HepG2 (cell line): ENCODE measurements around the gene SLC25A11. TPM values are rescaled to one million over a fixed set of nuclear protein-coding genes. Genes with fewer than 3 reads are reported as not detected.

Experiments used
- DMAP1 ChIP-seq: IDR thresholded peaks from 2 replicates; pipeline ENCODE4 v1.6.1; 2016
- HDAC2 ChIP-seq: sonication (generic); formaldehyde crosslinking; IDR thresholded peaks from 2 replicates; pipeline ENCODE4 v1.4.0; 2020; ENCODE audit warnings: missing genetic modification reagents
- HES4 ChIP-seq: sonication (generic); formaldehyde crosslinking; IDR thresholded peaks from 2 replicates; pipeline ENCODE4 v1.9.0; 2021; ENCODE audit warnings: mild to moderate bottlenecking, missing genetic modification reagents, borderline replicate concordance
- IKZF1 ChIP-seq: fragments of 450-650 bp; IDR thresholded peaks from 2 replicates; pipeline ENCODE4 v1.7.1; 2016
- KLF16 ChIP-seq, 2 experiments: sonication (generic) in 1 of 2; formaldehyde crosslinking in 1 of 2; IDR thresholded peaks; 2 replicates each; pipeline versions ENCODE4 v1.6.1 to v1.8.0; 2016 to 2023; ENCODE audit warnings: missing genetic modification reagents in 2 of 2, missing compliant biosample characterization in 1 of 2
- MTA3 ChIP-seq: sonication (generic); formaldehyde crosslinking; IDR thresholded peaks from 2 replicates; pipeline ENCODE4 v1.4.0; 2020; ENCODE audit warnings: missing genetic modification reagents
- PLRG1 ChIP-seq: fragments of 450-650 bp; conservative IDR thresholded peaks from 2 replicates; pipeline ENCODE4 v1.6.1; 2016
- RBM22 ChIP-seq: fragments of 200-400 bp; formaldehyde crosslinking; optimal IDR thresholded peaks from 2 replicates; pipeline ENCODE3; 2017; ENCODE audit warnings: mild to moderate bottlenecking, low read length, moderate library complexity
- REL ChIP-seq: sonication (generic); formaldehyde crosslinking; conservative IDR thresholded peaks from 2 replicates; pipeline ENCODE4 v1.8.0; 2022; ENCODE audit warnings: mild to moderate bottlenecking, missing genetic modification reagents, moderate library complexity
- SNAI1 ChIP-seq: sonication (generic); formaldehyde crosslinking; IDR thresholded peaks from 2 replicates; pipeline ENCODE4 v1.5.0; 2020; ENCODE audit warnings: mild to moderate bottlenecking, missing genetic modification reagents, borderline replicate concordance
- SRY ChIP-seq: sonication (generic); formaldehyde crosslinking; IDR thresholded peaks from 2 replicates; pipeline ENCODE4 v1.8.0; 2022; ENCODE audit warnings: mild to moderate bottlenecking, missing genetic modification reagents
- TP53 ChIP-seq: sonication (generic); formaldehyde crosslinking; conservative IDR thresholded peaks from 2 replicates; pipeline ENCODE4 v1.4.0; 2020; ENCODE audit warnings: missing genetic modification reagents
- ZBTB26 ChIP-seq: IDR thresholded peaks from 2 replicates; pipeline ENCODE4 v1.6.1; 2016; ENCODE audit warnings: missing compliant biosample characterization, missing genetic modification reagents, borderline replicate concordance
- ZHX1 ChIP-seq: sonication (generic); formaldehyde crosslinking; IDR thresholded peaks from 2 replicates; pipeline ENCODE4 v1.8.1; 2022; ENCODE audit warnings: low read depth, mild to moderate bottlenecking, missing genetic modification reagents
- ZMYM4 ChIP-seq: sonication (generic); formaldehyde crosslinking; IDR thresholded peaks from 2 replicates; pipeline ENCODE4 v1.8.1; 2023; ENCODE audit warnings: mild to moderate bottlenecking, missing genetic modification reagents
- ZNF431 ChIP-seq: sonication (generic); formaldehyde crosslinking; IDR thresholded peaks from 2 replicates; pipeline ENCODE4 v1.9.0; 2022; ENCODE audit warnings: missing genetic modification reagents, low read depth, mild to moderate bottlenecking, borderline replicate concordance
- ZNF580 ChIP-seq: IDR thresholded peaks from 2 replicates; pipeline ENCODE4 v1.6.1; 2016; ENCODE audit warnings: low read depth, borderline replicate concordance
- ZNF615 ChIP-seq: sonication (generic); formaldehyde crosslinking; IDR thresholded peaks from 2 replicates; pipeline ENCODE4 v1.5.0; 2020; ENCODE audit warnings: mild to moderate bottlenecking, missing genetic modification reagents, borderline replicate concordance
- ZNF619 ChIP-seq: sonication (generic); formaldehyde crosslinking; IDR thresholded peaks from 2 replicates; pipeline ENCODE4 v1.4.0; 2020; ENCODE audit warnings: mild to moderate bottlenecking, missing genetic modification reagents
- ZNF777 ChIP-seq: sonication (generic); formaldehyde crosslinking; IDR thresholded peaks from 2 replicates; pipeline ENCODE4 v1.4.0; 2020; ENCODE audit warnings: missing genetic modification reagents
- polyA plus RNA-seq, 8 experiments: library from polyadenylated mRNA; depleted of rRNA in 3 of 8; stranded (reverse) in 7 of 8; unstranded in 1 of 8; fragments of >200 nt; fragmentation: Illumina TruSeq in 4 of 8; extraction: Trizol in 4 of 8; gene quantifications; 2 replicates each; pipeline versions ENCODE4 v1.2.1 to v1.2.3, GENCODE V29; 2011 to 2016; ENCODE audit warnings: low read depth in 4 of 8, missing spikeins in 1 of 8, mixed read lengths in 1 of 8; ENCODE audit not compliant: insufficient read depth in 1 of 8
- total RNA-seq, 5 experiments: library from RNA; depleted of rRNA; stranded (reverse); fragments of >200 nt; fragmentation: Illumina TruSeq; extraction: Trizol; gene quantifications; 2 replicates each; pipeline ENCODE4 v1.2.3, GENCODE V29; 2016; ENCODE audit warnings: low read depth in 1 of 5
- TF ChIP-seq, protein P1 (sequence below): sonication (generic); formaldehyde crosslinking; IDR thresholded peaks from 2 replicates; pipeline ENCODE4 v1.8.0; 2022; ENCODE audit warnings: missing genetic modification reagents, low read depth, mild to moderate bottlenecking, borderline replicate concordance
- TF ChIP-seq, protein P2 (sequence below): IDR thresholded peaks from 2 replicates; pipeline ENCODE4 v1.6.1; 2016; ENCODE audit warnings: low read depth, control low read depth

The SLC25A11 gene
- total and polyA plus RNA-seq, 2 of the 13 experiments (the other 11 are each of a cell fraction or from before 2014, with no cell fraction given) = 35.4 to 47.2 TPM

DNA sequence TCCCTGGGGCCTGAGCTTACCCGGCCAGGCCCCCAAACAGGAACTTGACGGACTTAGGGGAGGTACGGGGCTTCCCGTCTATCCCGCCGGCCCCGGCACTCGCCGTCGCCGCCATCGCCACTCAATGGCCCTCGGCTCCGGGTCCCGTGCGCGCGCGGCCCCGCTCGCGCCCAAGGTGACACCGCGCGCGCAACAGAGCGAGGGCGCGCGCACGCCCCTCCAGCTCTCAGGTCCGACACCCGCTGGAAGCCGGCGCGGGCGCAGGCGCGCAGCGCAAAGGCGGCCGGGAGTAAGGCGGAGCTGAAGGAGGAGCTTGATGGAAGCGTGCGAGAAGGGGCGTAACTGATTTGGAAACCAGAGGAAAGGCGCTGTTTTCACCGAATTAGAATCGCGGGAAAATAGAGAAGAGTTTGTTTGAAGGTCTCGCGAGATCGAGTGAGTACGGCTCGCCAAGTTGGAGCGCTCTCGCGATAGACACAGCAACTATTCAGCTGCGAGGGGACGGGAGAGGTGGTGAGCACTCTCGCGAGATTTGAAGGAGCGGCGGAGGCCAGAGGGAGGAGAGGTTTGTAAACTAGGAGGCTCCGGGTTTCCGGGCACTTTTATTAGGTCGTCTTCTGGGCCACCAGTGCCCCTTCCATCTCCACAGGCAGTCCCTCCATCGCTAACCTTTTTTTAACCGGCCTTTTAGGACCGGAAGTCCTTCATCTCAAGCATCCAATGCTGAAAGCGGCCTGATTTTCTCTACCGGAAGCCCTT, at the start of gene SLC25A11, which contains the start of gene RNF167 (continued):
- TF ChIP-seq HES4 (CRISPR knock-in tag) (no peak), MTA3 (no peak), RBM22 (peak; percentile 53), ZBTB26 (CRISPR knock-in tag) (no peak), PLRG1 (no peak), IKZF1 (no peak), ZNF615 (CRISPR knock-in tag) (no peak), HDAC2 (CRISPR knock-in tag) (no peak), SNAI1 (CRISPR knock-in tag) (no peak), TP53 (CRISPR knock-in tag) (0 out of 2 replicates have a peak, but pooled peaks have one; percentile 13), ZNF580 (no peak; the same call in 1 of the 2 replicates), ZHX1 (CRISPR knock-in tag) (no peak), ZMYM4 (peak; percentile 54; the same call in 1 of the 2 replicates), REL (no peak), ZNF619 (0 out of 2 replicates have a peak, but pooled peaks have one; percentile 56), SRY (CRISPR knock-in tag) (no peak), ZNF431 (CRISPR knock-in tag) (no peak), KLF16 (CRISPR knock-in tag; IDR thresholded peaks at IDR 0.05) (peak in 1 of 2 experiments; percentile 70; a peak in 2 of 4 replicates), ZNF777 (CRISPR knock-in tag) (peak; percentile 41; the same call in 1 of the 2 replicates), DMAP1 (CRISPR knock-in tag) (no peak)
- TF ChIP-seq, protein P1, sequence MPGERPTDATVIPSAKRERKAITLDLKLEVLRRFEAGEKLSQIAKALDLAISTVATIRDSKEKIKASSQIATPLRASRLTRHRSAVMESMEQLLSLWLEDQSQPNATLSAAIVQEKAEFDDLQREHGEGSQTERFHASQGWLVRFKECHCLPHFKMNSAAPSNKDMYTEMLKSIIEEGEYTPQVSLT = no peak
- TF ChIP-seq, protein P2, sequence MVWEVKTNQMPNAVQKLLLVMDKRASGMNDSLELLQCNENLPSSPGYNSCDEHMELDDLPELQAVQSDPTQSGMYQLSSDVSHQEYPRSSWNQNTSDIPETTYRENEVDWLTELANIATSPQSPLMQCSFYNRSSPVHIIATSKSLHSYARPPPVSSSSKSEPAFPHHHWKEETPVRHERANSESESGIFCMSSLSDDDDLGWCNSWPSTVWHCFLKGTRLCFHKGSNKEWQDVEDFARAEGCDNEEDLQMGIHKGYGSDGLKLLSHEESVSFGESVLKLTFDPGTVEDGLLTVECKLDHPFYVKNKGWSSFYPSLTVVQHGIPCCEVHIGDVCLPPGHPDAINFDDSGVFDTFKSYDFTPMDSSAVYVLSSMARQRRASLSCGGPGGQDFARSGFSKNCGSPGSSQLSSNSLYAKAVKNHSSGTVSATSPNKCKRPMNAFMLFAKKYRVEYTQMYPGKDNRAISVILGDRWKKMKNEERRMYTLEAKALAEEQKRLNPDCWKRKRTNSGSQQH = no peak
